Testis (tissue), 3 donors: Measurements from ENCODE around the gene UBE2H. TPM values are rescaled to one million over a fixed set of nuclear protein-coding genes. Genes with fewer than 3 reads are reported as not detected.

Experiments
- DNase-seq: peaks from one replicate; pipeline ENCODE4 v3.0.0-alpha.2; 2019
- H3K27ac ChIP-seq, 2 donors: fragments of 200-600 bp; sonication (generic); one replicate each; pipeline ENCODE4 v1.5.1; 2019
- H3K27me3 ChIP-seq: fragments of 200-600 bp; sonication (generic); one replicate; pipeline ENCODE4 v1.5.1; 2019
- H3K36me3 ChIP-seq: fragments of 200-600 bp; sonication (generic); one replicate; pipeline ENCODE4 v1.5.1; 2017; ENCODE audit warnings: low read depth; ENCODE audit errors: missing control alignments
- H3K4me1 ChIP-seq: fragments of 200-600 bp; sonication (generic); one replicate; pipeline ENCODE4 v1.5.1; 2019
- H3K4me3 ChIP-seq, 2 donors: fragments of 200-600 bp; sonication (generic); one replicate each; pipeline ENCODE4 v1.5.1; 2017 to 2019
- H3K9me3 ChIP-seq: fragments of 200-600 bp; sonication (generic); one replicate; pipeline ENCODE4 v1.5.1; 2017
- CTCF ChIP-seq, 3 experiments: fragments of 450-650 bp in 2 of 3; fragments of 200-600 bp in 1 of 3; sonication (generic) in 1 of 3; IDR thresholded peaks; one replicate each; pipeline ENCODE4 v1.5.1; 2016 to 2019; ENCODE audit warnings: antibody characterized with exemption in 3 of 3, mild to moderate bottlenecking in 2 of 3, moderate library complexity in 1 of 3
- POLR2A ChIP-seq: fragments of 450-650 bp; IDR thresholded peaks from one replicate; pipeline ENCODE4 v1.6.1; 2017; ENCODE audit warnings: antibody characterized with exemption, mild to moderate bottlenecking, moderate library complexity
- WGBS, 2 donors: methylation state at CpG; one replicate each; pipeline ENCODE4 v1.1.5; 2018; 5-methylcytosine and 5-hydroxymethylcytosine counted together
- intact Hi-C: fragments of 100-400 bp; cut with DNase I; formaldehyde crosslinking; loops from one replicate; pipeline ENCODE4 v1.15.1; 2023; ENCODE audit warnings: low total_unique reads
- polyA plus RNA-seq: library from polyadenylated mRNA; stranded (reverse); fragments of 350-450 nt; fragmentation: Illumina TruSeq; extraction: RNeasy Lipid Tissue Mini Kit (QIAGEN cat#74804); gene quantifications from one replicate; pipeline ENCODE4 v1.2.3, GENCODE V29; 2014; ENCODE audit warnings: low read depth, low replicate concordance; ENCODE audit not compliant: insufficient read depth
- total RNA-seq, 2 donors: library from RNA; depleted of rRNA; stranded (reverse); fragments of >200 nt; gene quantifications; one replicate each; pipeline ENCODE4 v1.2.3, GENCODE V29; 2016

The UBE2H gene
- total and polyA plus RNA-seq, 3 donors from 2014 or later, result 93.5 to 130 (median 126) TPM

GRCh38 chr7:129889133-129889844 lies 63.5 kb downstream of the UBE2H start:
- WGBS, 2 donors, result 55 to 64% methylated on average over 5 of the region's 5 CpGs
- H3K27ac ChIP-seq, result peak overlapping the region; percentile 36 to 65
- no peak overlapping the region for H3K4me3 ChIP-seq
- peaks cover 5% of the 10 kb centered on the region for H3K4me1 ChIP-seq
- intact Hi-C loops, result no loop called here
- H3K36me3 ChIP-seq, result no peaks in the 10 kb centered on the region
- no peaks in the 10 kb centered on the region for H3K9me3 ChIP-seq
- no peaks in the 10 kb centered on the region for H3K27me3 ChIP-seq
- no peak for TF ChIP-seq POLR2A
- TF ChIP-seq CTCF (IDR thresholded peaks at IDR 0.05), result no peak
- peak; percentile 47 for DNase-seq

- no peaks in the 10 kb centered on the region for H3K9me3 ChIP-seq
- TF ChIP-seq POLR2A (no peak), CTCF (IDR thresholded peaks at IDR 0.05) (no peak)
- intact Hi-C loops, result no loop called here
- no peaks in the 10 kb centered on the region for H3K27me3 ChIP-seq
- 83 to 100% methylated on average over 1 of the region's 1 CpG for WGBS, 2 donors
- DNase-seq, result no peak
- H3K36me3 ChIP-seq, result no peaks in the 10 kb centered on the region
- peaks cover 5% of the 10 kb centered on the region for H3K4me1 ChIP-seq
- H3K27ac ChIP-seq, result no peak overlapping the region
- H3K4me3 ChIP-seq, result no peak overlapping the region
These were observed 64.9 kb downstream of the UBE2H start for GRCh38 chr7:129887865-129888264.

GRCh38 chr7:129886818-129887186 lies 66.0 kb downstream of the UBE2H start:
- peaks cover 5% of the 10 kb centered on the region for H3K4me1 ChIP-seq
- no peak overlapping the region for H3K4me3 ChIP-seq
- no peaks in the 10 kb centered on the region for H3K27me3 ChIP-seq
- WGBS, 2 donors, result 71 to 72% methylated on average over 3 of the region's 3 CpGs
- DNase-seq, result no peak
- H3K27ac ChIP-seq, result no peak overlapping the region
- intact Hi-C loops, result no loop called here
- no peaks in the 10 kb centered on the region for H3K9me3 ChIP-seq
- H3K36me3 ChIP-seq, result no peaks in the 10 kb centered on the region
- no peak for TF ChIP-seq POLR2A
- TF ChIP-seq CTCF (IDR thresholded peaks at IDR 0.05), result no peak

DNA sequence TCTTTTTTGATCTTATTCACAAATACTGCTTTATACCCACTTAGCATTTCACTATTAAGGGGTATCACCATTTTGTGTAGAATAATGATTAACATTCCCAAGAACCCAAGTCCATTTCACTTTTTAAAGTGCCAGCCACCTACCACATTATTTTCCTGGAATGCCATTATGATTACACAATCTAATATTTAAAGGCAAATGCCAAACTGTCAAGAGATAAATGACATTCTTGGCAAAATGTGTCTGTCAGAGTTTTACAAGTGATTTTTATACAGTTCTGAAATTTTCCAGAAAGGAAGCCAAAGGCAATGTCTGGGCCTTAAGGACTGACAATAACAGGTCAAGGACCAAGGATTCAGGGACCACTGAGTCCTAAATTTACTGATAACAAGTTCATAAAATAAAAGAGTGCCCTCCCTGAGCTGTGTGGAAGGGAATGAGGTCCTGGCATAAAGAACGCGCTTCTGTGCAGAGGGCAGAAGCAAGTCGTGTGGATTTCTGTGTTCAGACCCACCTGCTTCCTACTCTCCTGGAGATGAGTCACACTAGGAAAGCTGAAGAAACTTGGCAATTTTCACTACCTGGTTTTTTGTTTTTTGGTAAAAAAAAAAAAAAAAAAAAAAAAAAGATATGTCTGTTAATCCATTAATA lies 66.5 kb downstream of the UBE2H start:
- no peak for TF ChIP-seq POLR2A
- no peak for TF ChIP-seq CTCF (IDR thresholded peaks at IDR 0.05)
- no peak overlapping the region for H3K4me3 ChIP-seq
- no peaks in the 10 kb centered on the region for H3K27me3 ChIP-seq
- H3K9me3 ChIP-seq, result no peaks in the 10 kb centered on the region
- intact Hi-C loops, result no loop called here
- WGBS, 2 donors, result 53 to 64% methylated on average over 3 of the region's 3 CpGs
- no peak overlapping the region for H3K27ac ChIP-seq
- DNase-seq, result no peak
- H3K4me1 ChIP-seq, result peaks cover 5% of the 10 kb centered on the region
- no peaks in the 10 kb centered on the region for H3K36me3 ChIP-seq

GRCh38 chr7:129884495-129884894 lies 68.3 kb downstream of the UBE2H start:
- WGBS, 2 donors, result 90 to 93% methylated on average over 5 of the region's 5 CpGs
- intact Hi-C loops, result no loop called here
- Histone ChIP-seq H3K27me3 (no peaks in the 10 kb centered on the region), H3K9me3 (no peaks in the 10 kb centered on the region), H3K36me3 (no peaks in the 10 kb centered on the region), H3K4me1 (peaks cover 5% of the 10 kb centered on the region), H3K4me3 (no peak overlapping the region), H3K27ac (no peak overlapping the region)
- no peak for TF ChIP-seq CTCF (IDR thresholded peaks at IDR 0.05)
- TF ChIP-seq POLR2A, result no peak
- DNase-seq, result no peak
